Measurements from ENCODE around the gene PIGH. TPM values are rescaled to one million over a fixed set of nuclear protein-coding genes. Genes with fewer than 3 reads are reported as not detected.

PIGH gene
- total and polyA plus RNA-seq, 10 of the 15 experiments (the other 5 are each of a cell fraction or from before 2014, with no cell fraction given): 15.5 to 46.6 (median 22.3) TPM

GRCh38 chr14:67583711-67584644 lies 16.1 kb downstream of the PIGH start (continued):
- TF ChIP-seq ZBTB11 (CRISPR knock-in tag; IDR thresholded peaks at IDR 0.05) (no peak), KAT2A (conservative IDR thresholded peaks at IDR 0.05; ENCODE audit: control insufficient read depth, low read depth, low read length) (no peak), KLF5 (IDR thresholded peaks at IDR 0.05; ENCODE audit: partially characterized antibody) (no peak), JUND (IDR thresholded peaks at IDR 0.05; ENCODE audit: low read depth, low read length) (no peak), IKZF1 (conservative IDR thresholded peaks at IDR 0.05) (no peak), RUNX3 (IDR thresholded peaks at IDR 0.05; ENCODE audit: low read length) (0 out of 2 replicates have a peak, but pooled peaks have one; percentile 16), USF2 (IDR thresholded peaks at IDR 0.05; ENCODE audit: borderline replicate concordance, low read depth, low read length) (no peak), SKIL (IDR thresholded peaks at IDR 0.05; ENCODE audit: low read depth, poor library complexity, severe bottlenecking) (no peak), EED (IDR thresholded peaks at IDR 0.05; ENCODE audit: low read depth) (no peak)
